ENCODE results near the gene DFFB.

Gene DFFB

DNA sequence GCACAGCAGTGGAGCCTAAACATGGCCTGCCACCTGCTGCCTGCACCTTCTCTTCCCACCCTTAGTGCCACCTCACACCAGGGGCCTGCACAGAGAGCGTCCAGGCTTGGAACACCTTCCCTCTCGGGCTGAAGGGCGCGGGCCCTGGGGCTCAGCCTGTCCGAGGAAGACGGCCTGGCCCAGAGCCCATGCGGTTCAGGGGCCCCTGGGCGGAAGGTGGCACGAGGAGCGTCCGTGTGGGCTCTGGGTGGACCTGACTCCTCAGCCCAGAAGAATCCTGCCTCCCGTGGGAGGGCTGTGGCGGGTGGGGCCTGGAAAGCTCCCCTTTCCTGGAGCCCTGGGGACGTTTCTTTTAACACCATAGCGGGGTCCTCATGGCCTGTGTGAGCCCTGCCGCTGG lies 19.4 kb downstream of the DFFB start:
- DNase-seq: no peak

- DNase-seq: no peak
These were observed 21.8 kb downstream of the DFFB start for GRCh38 chr1:3879099-3879498.

DNA sequence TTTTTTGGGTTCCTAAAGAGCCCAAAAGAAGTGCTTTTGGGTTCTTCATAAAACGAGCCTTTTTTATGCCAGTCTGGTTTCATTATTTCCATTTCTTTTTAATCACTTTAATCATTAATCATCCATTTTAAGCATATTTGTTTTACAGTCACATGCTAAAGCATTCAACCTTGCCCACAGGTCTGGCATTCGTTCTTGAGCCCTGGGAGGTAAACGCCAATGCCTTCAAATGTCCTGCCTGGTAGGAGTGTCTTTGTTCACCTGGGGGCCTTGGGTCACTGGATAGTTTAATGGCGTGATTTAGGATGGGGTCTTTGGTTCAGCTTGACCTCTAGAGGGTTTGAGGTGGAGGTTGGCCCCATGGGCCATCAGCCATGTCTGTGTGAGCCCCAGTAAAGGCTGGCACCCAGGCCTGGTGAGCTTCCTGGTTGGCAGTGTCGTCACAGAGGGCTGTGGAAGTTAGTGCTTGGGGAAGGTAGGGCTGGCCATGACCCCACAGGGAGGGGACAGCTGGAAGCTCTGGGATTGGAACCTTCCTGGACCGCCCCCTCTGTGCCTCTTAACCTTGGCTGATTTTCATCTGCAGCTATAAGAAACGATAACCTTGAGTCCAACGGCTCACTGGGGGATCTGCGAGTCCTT lies 22.6 kb downstream of the DFFB start:
- no peak for DNase-seq

DNA sequence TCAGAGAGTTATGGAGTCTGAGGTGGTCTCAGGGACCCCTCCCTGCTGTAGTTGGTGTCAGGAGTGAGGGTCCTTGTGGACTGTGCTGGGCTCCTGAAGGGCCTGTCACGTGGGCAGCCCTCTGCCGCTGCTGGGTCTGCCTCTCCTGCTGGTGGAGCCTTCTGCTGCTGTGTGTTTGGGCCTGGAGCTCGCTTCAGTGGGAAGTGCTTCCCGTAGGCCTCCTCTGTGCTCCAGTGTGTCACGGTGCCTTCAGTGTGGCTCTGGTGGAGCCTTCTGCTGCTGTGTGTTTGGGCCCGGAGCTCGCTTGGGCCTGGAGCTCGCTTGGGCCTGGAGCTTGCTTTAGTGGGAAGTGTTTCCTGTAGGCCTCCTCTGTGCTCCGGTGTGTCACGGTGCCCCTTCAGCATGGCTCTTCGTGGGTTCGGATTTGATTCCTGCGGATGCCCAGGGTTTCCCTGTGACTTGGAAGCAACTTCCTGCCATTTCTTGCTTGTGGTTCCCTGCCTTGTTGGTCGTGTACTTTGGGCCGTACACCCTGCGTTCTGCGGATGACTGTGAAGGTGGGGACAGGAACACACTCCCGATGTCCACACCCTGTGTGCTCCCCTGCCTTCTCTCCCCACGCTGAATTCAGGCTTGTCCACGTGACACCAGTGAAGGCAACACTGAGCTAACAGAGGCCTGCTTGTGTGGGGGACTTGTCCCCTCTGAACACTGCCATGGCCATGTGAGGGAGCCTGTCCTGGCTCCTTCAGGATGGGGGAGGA lies 23.3 kb downstream of the DFFB start:
- DNase-seq: no peak

- DNase-seq: no peak
These were observed 23.9 kb downstream of the DFFB start for GRCh38 chr1:3881193-3881480.

DNA sequence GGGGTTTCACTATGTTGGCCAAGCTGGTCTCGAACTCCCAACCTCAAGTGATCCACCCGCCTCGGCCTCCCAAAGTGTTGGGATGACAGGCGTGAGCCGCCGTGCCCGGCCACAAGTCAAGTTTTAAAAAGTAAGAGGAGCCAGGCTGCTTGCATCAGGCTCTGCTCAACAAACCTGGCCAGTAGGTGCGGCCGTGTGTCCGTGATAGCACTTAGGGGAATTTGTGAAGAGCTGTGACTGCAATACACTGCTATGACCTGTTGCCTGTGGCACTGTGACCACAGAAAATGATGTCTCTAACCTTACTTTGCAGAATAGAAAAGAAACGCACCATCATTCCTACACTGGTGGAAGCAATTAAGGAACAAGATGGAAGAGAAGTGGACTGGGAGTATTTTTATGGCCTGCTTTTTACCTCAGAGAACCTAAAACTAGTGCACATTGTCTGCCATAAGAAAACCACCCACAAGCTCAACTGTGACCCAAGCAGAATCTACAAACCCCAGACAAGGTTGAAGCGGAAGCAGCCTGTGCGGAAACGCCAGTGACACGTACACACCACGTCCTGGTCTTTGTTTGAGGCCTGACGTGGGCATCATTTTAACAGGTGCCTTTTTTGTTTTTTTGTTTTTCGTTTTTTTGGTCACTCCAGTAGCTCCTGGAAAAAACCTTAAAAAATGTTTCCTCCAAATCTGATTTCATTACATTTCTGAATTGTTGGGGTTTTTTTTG lies 26.1 kb downstream of the DFFB start:
- DNase-seq: no peak

- no peak for DNase-seq
These were observed 27.7 kb downstream of the DFFB start for GRCh38 chr1:3884966-3885365.

DNA sequence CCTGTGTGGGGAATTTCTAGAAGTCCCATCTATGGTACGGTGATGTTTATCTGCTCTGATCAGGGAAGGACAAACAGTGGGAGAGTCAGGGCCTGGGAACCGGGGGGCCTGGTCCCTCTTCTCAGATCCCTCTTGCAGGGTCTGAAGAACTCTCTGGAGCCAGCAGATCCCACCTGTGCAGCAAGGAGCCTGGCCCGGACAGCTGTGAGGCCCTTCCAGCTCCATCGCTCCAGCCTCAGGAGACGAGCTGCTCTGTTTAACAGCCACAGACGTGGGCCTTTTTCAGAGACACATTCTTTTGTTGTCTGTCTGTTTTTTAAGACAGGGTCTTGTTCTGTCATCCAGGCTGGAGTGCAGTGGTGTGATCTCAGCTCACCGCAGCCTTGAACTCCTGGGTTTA lies 28.3 kb downstream of the DFFB start:
- DNase-seq: no peak

GRCh38 chr1:3886106-3886670 lies 28.9 kb downstream of the DFFB start:
- DNase-seq: no peak

- no peak for DNase-seq
These were observed 29.4 kb downstream of the DFFB start for GRCh38 chr1:3886691-3887090.

- no peak for DNase-seq
These were observed 31.0 kb downstream of the DFFB start for GRCh38 chr1:3888301-3888700.

DNA sequence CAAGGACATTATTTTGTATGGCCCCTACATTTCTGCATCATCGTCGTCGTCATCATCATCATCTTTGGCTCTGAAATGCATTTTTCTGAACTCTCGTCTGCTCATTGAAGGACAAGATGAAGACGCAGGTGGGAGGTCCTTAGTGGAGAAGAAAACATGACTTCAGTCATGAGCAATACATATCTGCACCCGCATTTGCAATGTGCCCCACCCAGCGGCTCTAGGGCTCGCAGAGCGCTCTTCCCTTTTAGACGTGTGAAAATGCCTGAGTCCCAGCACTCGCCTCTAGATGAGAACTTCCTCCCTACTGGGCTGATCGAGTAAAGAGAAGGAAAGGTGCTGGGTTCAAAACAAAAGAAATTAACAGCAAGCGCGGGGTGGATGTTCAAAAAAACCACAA lies 32.7 kb downstream of the DFFB start:
- DNase-seq: no peak

DNA sequence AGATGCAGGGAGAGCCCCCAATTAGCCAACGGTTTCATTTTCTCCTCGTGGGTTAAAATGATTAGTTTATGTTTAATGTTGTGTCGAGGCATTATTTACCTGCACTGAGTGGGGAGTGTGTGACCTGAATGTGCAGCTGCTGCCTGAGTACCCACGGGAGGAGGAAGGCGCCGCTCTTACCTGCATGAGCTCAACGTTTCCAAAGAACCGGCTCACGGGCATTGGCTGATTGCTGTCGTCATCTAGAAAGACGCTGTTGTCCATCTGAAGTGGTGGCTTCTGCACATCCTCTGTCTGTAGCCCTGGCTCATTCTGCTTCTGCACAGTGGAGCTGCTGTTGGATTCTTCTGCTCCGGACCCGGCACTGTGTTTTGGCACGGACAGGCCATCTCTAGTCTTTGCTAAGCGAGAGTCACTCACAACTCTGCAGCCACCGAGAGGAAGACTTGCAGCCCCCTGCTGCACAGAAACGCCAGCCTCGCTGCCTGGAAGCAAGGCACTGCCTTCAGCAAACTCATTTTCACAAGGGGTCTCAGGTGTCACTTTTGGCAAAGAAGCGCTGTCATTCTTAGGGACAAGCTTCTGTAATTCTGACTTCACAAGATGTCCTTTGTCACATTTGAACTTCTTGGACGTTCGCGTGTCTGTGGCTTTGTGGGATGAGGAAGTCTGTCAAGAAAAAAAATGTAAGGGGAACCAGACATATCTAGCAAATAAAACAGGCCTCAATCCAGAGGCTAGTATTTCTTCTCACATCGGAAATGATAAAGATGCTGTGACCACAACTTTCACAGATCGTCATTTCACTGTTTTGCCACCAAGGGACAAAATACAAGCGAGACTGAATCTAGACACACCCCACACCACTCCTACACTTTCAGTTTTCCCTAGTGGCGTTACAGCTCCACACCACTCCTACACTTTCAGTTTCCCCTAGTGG lies 33.4 kb downstream of the DFFB start:
- DNase-seq: no peak

DNA sequence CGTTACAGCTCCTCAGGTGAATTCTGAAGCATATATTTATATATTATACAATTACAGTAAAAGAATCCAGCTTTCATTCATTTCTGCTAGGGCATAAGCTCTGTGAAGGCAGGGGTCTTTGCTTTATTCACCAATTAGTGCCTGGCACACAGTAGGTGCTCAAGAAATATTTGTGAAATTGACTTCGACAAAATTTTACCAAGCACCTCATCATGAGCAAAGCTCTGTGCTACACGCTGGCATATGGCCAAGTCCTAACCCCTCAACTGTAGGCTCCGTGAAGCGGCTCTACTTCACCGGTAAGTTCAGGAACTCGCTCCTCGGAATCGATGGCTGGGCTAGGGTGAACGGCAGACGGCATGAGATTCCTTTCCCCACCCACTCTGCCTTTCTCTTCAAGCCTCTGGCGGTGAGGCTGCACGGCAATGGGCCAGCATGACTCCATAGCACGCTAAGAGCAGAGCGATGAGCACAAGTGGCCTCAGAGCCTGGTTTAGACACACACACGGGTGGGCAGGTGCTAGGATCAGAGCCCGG lies 34.1 kb downstream of the DFFB start:
- DNase-seq: no peak

DNA sequence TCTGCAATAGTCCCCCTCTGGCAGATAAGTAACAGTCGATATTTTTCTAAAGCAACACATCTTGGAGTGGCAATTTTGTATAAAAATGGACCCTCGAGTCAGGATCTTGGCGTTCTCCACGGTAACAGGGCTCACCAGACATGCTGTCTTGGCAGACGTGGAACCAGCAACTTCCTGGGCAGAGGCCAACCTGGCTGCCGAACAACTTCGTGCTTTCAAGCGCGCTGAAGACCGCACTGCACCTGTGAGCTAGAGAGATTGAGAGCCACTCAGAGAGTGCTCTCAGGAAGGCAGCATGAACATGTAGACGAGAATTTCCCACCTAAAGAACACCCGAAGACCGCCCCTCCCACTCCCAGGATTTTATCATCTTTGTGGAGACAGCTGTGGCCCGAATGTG lies 35.5 kb downstream of the DFFB start:
- DNase-seq: no peak

GRCh38 chr1:3893190-3893589 lies 35.9 kb downstream of the DFFB start:
- no peak for DNase-seq

DNA sequence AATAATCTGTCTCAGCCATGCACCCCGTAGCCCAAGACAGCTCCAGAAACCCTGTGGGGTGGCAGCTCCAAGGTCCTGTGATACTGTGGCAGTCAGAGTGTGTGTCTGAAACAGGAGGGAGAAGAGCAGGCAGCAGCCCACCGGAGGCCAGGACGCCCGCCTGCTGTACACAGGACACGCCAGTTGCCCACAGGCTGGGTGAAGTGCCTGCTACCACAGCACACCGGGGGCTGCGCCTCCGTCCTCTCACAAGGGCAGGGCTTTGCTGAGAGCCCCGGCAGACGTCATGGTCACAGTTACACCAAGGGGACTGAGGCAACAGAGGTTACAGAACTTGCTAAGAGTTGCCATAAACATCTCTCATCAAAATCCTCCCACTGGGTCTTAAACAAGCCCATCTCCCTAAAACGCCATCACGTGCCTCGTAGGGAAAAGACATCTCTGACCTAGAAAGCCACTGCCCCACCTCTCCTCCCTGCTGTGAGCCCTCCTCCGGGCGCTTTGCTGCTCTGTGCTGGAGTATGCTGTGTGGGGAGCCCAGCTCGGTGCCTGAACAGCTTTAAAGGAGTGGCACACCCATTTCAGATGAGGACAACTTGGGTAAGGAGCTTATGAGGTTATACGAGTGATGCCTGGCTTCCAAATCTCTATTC lies 37.5 kb downstream of the DFFB start:
- no peak for DNase-seq

DNA sequence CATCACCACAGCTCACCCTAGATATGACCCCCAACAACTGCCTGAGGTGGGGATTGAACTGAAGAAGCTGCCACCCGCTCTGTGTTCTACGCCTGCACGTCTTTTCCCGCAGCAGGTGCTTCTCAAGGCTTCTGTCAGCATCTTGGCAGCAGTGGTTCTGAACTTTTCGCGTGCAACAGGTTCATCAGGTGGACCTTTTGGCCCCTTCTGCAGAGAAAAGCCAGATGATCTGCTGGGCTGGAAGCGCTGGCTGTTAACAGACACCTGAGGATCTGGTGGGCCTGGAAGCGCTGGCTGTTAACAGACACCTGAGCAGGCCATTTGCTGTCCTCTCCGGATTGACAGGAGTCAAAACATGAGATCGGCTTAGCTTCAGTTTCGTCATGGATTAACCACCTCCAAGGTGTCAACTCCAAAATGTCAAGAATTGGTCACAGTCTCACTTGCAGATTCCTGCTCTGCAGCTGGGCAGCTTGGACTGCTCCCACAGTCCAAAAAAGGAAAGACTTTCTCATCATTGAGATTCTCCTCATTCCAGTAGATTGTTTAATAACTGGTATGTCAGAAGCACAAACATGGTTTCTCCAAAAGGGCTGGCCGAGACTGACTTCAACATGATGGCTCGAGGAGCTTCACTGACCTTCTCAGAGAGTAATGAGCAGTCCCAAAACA lies 38.1 kb downstream of the DFFB start:
- DNase-seq: no peak

GRCh38 chr1:3895951-3896325 lies 38.7 kb downstream of the DFFB start:
- DNase-seq: no peak

DNA sequence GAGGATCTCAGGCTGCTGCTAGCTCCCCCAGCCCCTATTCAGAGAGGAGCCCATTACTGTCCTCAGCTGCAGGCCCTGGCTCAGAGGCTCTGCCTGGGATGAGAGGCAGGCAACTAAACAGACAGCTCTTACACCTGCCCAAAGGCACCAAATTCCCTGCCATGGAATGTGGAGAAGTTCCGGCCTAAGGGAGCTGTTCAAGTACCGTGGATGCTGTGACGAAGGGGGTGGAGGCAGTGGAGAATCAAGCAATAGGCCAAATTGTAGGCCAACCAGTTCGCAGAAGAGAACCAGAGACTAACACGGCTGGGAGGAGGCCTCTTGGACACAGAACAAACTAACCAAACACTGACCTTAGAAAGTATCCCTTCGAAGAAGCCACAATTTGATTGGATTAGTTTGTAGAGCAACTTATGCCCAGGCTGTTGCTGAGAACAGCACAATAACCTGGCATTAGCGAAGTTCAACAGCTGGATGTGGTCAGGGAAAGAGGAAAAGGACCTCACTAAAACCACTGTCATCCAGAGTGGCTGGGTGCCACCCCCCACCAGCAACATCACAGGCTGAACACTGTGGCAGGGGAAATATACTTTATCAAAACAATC lies 39.2 kb downstream of the DFFB start:
- DNase-seq: no peak

DNA sequence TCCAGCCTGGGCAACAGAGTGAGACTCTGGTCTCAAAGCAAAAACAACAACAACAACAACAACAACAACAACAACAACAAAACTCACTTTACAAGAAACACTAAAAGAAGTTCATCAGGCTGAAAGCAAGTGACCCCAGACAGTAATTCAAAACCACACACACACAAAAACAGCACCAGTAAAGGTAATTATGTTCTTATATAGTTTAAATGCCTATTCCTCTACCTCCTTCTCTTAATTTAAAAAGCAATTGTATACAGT lies 41.1 kb downstream of the DFFB start:
- no peak for DNase-seq

Measured in right hindlimb (tissue), 1 donor.